Measurements from ENCODE around the gene RBFOX2.
"Not testable (repeated sequence)": the region's sequence is repeated elsewhere in the genome, so short reads cannot be mapped to it uniquely, and the experiment has no call there.

RBFOX2 gene

GRCh38 chr22:36028646-36029405 is at the start of gene RBFOX2:
Gene RBFOX2, minus strand, starts transcription at chr22:36028824. Its CDS starts 399 bp downstream, at chr22:36028425.
- peak; percentile 61 to 64 for DNase-seq (ENCODE audit: extremely low read depth in 1 of 2, low read depth in 1 of 2)

- DNase-seq (ENCODE audit: extremely low read depth in 1 of 2, low read depth in 1 of 2) = no peak
Observed at GRCh38 chr22:36077271-36077670, 48.6 kb upstream of the RBFOX2 start.

GRCh38 chr22:36075724-36076123 is 47.1 kb upstream of the RBFOX2 start:
- no peak for DNase-seq (ENCODE audit: extremely low read depth in 1 of 2, low read depth in 1 of 2)

- no peak for DNase-seq (ENCODE audit: extremely low read depth in 1 of 2, low read depth in 1 of 2)
Observed at GRCh38 chr22:36075230-36075629, 46.6 kb upstream of the RBFOX2 start.

GRCh38 chr22:36073476-36073875 is 44.9 kb upstream of the RBFOX2 start:
- DNase-seq (ENCODE audit: extremely low read depth in 1 of 2, low read depth in 1 of 2) = no peak

GRCh38 chr22:36070645-36071044 is 42.0 kb upstream of the RBFOX2 start:
- DNase-seq (ENCODE audit: extremely low read depth in 1 of 2, low read depth in 1 of 2) = not testable (repeated sequence)

GRCh38 chr22:36069368-36069767 is 40.7 kb upstream of the RBFOX2 start:
- no peak for DNase-seq (ENCODE audit: extremely low read depth in 1 of 2, low read depth in 1 of 2)

- DNase-seq (ENCODE audit: extremely low read depth in 1 of 2, low read depth in 1 of 2) = no peak
Observed at GRCh38 chr22:36068776-36069344, 40.2 kb upstream of the RBFOX2 start.

- no peak for DNase-seq (ENCODE audit: extremely low read depth in 1 of 2, low read depth in 1 of 2)
Observed at GRCh38 chr22:36067235-36067558, 38.6 kb upstream of the RBFOX2 start.

- peak; percentile 56 to 57 for DNase-seq (ENCODE audit: extremely low read depth in 1 of 2, low read depth in 1 of 2)
Observed at GRCh38 chr22:36065775-36066544, 37.3 kb upstream of the RBFOX2 start.

GRCh38 chr22:36065462-36065774 is 36.8 kb upstream of the RBFOX2 start:
- no peak for DNase-seq (ENCODE audit: extremely low read depth in 1 of 2, low read depth in 1 of 2)

GRCh38 chr22:36064358-36064757 is 35.7 kb upstream of the RBFOX2 start:
- DNase-seq (ENCODE audit: extremely low read depth in 1 of 2, low read depth in 1 of 2) = no peak

- no peak for DNase-seq (ENCODE audit: extremely low read depth in 1 of 2, low read depth in 1 of 2)
Observed at GRCh38 chr22:36056980-36057379, 28.4 kb upstream of the RBFOX2 start.

- no peak for DNase-seq (ENCODE audit: extremely low read depth in 1 of 2, low read depth in 1 of 2)
Observed at GRCh38 chr22:36055376-36056295, 27.0 kb upstream of the RBFOX2 start.

- not testable (repeated sequence) for DNase-seq (ENCODE audit: extremely low read depth in 1 of 2, low read depth in 1 of 2)
Observed at GRCh38 chr22:36054446-36054845, 25.8 kb upstream of the RBFOX2 start.

GRCh38 chr22:36053242-36054147 is 24.9 kb upstream of the RBFOX2 start:
- no peak for DNase-seq (ENCODE audit: extremely low read depth in 1 of 2, low read depth in 1 of 2)

- no peak for DNase-seq (ENCODE audit: extremely low read depth in 1 of 2, low read depth in 1 of 2)
Observed at GRCh38 chr22:36052505-36052941, 23.9 kb upstream of the RBFOX2 start.

GRCh38 chr22:36049678-36049997 is 21.0 kb upstream of the RBFOX2 start:
- DNase-seq (ENCODE audit: extremely low read depth in 1 of 2, low read depth in 1 of 2) = no peak

GRCh38 chr22:36048911-36049677 is 20.5 kb upstream of the RBFOX2 start:
- DNase-seq (ENCODE audit: extremely low read depth in 1 of 2, low read depth in 1 of 2) = no peak
